Mucosa of gallbladder (tissue), 1 donor: ENCODE data around the gene WNT7A. TPM values are rescaled to one million over a fixed set of nuclear protein-coding genes. Genes with fewer than 3 reads are reported as not detected.

Experiments used
- DNase-seq: peaks from one replicate; pipeline ENCODE4 v3.0.0-alpha.2; 2020; ENCODE audit warnings: low spot score
- total RNA-seq: library from RNA; stranded (reverse); gene quantifications from one replicate; pipeline ENCODE4 v1.2.1, GENCODE V29; 2021
- donor health status: DM: no; HTN: no; CAD: no.

WNT7A gene
- total RNA-seq, 1 donor from 2014 or later = 4.7 TPM

DNA sequence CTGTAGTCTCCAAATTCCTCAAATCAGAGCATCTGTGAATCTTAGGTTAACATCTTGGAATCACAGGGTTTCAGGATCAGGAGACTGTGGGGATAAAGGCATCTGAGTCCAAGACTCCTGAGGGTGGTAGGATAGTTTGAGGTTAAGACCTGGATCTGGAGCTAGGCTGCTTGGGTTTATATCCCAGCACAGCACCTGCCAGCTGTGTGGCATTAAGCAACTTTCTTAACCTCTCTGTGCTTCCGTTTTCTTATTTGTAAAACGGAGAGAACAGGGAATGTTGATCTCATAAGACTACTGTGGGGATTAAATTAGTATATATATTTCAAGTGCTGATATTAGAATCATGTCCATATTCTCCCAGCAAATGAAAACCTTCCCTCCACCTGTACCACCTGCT is 33.6 kb downstream of the WNT7A start:
- DNase-seq = no peak

DNA sequence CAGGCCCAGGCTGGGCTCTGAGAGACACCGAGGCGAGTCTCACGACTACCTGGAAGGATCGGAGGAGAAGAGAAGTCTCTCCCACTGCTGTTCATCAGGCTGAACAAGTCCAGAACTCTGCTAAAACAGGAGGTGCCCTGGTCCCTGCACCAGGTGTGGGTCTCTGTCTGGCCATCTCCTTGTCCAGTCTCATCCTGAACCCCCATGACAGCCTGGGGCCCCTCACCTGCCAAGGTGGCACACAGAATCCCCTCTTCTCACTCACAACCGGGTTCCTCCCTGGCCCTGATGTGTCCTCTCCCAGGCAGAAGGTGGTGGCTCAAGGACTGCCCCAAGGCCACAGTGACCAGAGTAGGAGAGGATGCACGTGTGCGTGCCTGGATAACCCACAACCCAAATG is 34.1 kb downstream of the WNT7A start:
- no peak for DNase-seq

DNA sequence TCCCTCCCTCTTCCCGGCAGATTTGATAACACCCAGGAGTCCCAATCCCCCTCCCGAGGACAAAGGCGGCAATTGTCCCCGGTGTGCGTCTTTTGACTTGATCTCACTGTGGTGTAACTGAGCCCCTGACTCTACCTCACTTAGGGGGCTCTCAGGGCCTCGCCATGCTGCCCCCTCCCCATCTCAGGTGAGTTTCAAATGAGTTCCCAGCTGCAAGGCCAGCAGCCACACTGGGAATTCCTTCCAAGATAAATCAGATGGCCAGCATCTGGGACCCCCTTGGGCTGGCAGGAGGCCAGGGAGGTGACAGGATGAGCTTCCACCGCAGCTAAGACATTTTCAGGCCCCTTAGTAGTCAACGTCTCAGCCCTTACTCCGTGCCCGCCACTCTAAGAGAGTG is 35.0 kb downstream of the WNT7A start:
- no peak for DNase-seq

DNA sequence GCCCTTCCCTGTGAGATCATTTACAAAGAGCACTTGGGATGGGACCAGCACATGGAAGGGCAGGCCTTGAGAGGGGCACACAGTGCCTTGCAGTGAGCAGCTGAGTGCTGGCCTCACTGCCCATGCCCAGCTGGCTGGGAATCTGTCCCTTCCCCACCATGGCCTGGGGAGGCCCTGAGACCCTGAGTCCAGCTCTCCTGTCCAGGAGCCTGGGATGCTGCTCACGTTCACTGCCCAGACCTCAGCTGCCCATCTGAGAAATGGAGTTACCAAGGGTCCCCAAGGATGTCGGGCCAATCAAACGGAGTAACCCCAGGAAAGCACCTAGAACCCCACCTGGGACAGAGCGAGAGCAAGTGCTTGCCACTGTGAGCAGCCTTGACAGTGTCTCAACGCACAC is 35.6 kb downstream of the WNT7A start:
- no peak for DNase-seq

DNA sequence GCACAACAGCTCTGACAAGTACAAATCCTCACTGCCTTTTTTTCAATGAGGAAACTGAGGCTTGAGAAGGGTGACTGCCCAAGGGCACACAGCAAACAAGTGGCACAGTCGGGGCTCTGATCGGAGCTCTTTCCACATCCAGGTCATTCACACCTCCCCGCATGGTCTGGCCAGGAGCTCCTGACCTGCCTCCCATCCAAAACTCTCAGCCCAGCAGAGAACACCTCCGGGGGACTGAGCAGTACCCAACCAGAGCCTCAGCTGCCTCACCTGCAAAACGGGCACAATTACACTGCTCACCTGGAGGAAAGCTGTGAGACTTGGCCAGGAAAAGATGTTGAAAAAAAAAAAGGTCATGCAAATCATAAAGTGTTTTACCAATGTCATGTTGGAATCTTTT is 36.5 kb downstream of the WNT7A start:
- DNase-seq = no peak

DNA sequence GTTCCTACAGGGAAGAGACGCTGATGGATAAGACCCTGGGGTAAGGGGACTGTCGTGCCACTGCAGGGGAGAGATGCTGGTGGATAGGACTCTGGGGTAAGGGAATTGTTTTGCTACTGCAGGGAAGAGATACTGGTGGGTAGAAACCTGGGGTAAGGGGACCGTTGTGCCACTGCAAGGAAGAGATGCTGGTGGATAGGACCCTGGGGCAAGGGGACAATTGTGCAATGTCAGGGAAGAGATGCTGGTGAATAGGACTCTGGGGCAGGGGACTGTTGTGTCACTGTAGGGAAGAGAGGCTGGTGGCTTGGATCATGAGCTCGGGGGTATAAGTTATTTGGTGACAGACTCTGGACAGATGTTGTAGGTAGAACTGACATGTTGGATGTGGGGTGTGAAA is 37.6 kb downstream of the WNT7A start:
- no peak for DNase-seq

DNA sequence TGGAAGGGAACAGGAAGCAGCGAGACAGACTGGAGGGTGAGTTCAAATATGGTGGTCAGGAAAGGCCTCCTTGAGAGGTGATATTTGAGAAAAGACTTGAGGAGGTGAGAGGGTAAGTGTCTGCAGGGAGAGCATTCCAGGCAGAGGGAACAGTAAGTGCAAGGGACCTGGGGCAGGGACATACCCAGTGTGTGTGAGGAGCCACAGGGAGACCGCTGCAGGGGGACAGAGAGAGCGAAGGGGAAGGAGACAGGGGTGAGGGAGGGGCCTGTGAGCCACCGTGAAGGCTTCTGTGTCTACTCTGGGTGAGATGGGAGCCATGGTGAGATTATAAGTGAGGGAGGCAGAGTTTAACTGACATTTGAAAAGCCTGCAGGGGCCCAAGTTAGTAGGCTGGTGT is 38.0 kb downstream of the WNT7A start:
- no peak for DNase-seq

DNA sequence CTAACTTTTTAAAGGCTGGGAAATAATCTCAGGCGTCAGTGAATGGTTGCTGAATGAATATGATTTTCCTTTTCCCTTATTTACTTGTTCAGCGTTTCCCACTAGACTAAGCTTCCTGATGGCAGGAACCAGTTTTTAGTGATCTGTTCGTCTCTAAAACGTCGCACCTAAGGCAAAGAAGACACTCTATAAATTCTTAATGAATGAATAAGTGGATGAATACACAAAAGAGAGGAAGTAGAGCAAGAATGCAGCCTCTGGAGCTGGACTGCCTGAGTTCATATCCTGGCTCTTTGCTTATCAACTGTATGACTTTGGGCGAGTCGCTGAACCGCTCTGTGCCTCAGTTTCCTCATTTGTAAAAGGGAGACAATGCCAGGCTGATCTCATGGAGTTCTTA is 38.7 kb downstream of the WNT7A start:
- DNase-seq = no peak

DNA sequence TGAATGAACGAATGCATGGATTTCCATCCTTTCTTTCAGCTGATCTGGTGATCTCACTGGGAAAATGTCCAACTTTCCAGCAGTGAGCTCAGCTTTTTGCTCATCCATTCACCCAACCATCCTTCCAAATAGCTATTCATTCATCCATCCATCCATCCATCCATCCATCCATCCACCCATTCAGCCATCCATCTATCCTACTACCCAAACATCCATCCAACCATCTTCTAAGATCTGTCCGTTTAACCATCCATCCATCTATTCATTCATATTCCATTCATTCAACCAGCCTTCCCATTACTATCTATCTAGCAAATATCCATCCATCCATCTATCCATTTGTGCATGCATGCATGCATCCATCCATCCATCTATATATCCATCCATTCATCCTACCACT is 39.4 kb downstream of the WNT7A start:
- no peak for DNase-seq

DNA sequence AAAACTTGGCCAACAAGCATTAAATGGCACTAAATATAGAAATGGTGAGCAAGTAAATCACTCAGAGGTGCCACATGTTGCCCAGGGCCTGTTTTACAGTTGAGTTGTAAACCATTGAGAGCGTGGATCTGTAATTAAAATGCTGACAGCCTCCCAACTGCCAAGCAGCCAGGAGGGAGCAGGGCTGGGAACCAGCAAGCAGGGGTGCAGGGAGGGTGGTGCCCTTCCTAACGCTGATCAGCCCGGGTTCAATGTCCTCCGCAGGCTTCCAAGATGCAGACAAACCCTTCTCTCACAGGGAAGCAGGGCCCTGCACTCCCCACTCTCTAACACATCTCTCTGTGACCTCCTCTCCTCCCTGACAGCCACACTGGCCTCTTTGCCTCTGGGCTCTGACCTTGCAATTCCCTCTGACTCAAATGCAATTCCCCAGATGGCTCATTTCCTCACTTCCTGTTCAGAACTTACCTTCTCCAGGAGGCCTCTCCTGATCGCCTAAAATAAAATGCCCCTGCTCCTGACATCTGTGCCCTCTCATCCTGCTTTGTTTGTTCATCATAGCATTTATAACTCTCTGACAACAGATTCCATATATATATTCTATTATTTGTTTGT is 40.0 kb downstream of the WNT7A start:
- no peak for DNase-seq

DNA sequence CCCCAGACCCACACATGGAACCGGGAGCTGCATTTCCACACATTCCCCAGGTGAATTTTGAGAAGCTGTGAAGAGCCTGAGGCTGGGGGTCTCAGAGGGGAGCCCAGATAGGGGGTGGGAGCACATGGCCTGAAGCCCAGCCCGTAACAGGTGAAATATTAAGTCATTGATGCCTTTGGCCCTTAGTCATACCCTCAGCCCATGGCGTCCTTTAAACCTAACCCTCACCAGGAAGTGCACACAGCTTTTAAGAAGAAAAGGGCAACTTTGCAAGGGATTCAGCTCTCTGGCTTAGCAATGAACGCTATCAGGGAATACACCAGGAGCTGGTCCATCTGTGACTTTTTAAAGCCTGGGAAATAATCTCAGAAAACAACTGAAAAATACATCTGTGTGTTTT is 40.6 kb downstream of the WNT7A start:
- no peak for DNase-seq

DNA sequence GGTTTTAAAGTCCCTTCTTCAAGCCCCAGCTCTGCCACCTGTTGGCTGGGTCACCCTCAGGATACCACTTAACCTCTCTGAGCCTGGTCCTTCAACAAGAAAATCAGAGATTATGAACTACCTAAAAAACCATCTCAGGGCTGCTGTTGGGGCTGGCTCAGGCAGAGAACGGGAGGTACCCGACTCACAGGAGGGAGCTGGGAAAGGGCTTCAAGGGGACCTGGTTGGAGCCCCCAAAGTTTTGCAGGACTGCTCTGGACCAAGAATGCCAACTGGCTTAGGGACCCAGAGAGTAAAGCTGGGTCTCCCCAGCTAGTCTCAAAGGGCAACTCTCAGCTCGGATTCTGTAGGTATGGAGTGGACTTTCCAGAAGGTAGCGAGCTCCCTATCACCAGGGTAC is 41.5 kb downstream of the WNT7A start:
- DNase-seq = no peak

DNA sequence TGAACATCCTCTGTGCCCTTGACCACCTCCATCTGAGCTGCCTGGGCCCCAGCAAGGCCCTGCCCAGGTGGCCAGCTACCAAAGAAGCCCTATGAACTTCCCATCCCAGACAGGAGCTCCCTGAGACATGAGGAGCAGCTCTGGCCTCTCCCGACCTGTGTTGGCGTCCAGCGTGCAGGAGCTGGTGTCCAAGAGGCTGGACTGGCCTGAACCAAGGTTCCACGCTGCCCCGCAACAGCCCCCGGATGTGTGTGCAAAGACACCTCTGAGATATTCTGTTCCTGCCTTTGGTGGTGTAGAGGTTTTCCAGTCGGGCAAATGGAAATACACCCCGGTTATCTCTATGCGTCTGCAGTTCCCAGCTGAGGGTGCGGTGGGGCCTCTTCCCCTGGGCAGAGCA is 42.1 kb downstream of the WNT7A start:
- no peak for DNase-seq

DNA sequence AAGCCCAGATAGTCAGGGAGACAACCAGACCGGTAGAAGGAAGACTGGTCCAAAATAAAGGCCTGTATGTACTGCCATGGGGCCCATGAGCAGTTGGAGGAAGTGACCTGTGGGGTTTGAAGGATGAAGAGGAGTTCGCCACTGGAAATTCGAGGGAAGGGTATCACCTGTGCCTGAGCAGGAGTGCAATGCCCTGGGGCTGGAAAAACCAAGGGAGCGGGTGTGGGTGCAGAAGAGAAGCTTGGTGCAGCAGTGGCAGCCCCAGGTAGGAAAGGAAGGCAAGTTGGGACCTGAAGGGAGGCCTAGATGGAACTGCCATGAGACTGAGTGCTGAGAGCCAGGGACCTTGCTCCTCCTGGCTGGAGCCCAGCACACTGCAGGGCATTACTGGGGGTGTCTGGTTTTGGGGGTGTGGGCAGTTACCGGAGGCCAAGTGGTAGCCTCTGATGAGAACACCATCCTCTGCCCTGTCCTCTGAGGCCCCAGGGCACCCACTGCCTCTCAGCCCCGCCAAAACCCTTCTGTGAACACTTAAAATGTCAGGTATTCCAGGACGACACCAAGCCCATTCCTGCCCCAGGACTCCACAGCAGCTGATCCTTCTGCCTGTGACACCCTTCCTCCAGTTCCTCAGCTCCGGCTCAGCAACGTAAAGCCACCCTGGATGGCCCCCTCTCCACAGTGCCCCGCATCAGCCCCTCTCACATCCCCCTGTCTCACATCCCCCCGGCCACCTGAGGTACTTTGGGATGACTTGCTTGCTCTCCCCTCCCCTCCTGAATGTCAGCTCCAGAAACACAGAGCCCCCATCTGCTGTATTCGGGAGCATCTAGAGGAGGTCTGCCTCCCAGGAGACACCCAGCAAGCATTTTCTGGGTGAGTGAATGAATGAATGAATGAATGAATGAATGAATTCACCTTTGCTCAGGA is 42.9 kb downstream of the WNT7A start:
- no peak for DNase-seq

DNA sequence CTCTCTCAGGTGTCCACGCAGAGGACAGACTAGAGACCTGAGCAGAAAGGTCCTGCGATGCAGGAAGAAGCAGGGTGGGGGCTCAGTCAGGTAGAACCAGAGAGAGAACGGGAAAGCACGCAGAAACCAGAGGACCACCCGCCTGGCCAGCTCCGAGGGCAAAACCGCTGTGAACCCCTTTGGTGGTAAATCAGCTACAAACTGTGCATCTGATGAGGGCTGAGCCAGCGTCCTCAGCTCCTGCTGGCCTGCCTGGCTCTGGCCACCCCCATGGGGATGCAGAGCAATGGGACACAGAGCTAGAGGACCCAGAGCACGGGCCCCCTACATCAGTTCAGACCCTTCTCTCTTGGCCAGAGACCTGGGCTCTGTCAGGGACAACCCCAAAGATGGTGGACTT is 44.6 kb downstream of the WNT7A start:
- DNase-seq = no peak

DNA sequence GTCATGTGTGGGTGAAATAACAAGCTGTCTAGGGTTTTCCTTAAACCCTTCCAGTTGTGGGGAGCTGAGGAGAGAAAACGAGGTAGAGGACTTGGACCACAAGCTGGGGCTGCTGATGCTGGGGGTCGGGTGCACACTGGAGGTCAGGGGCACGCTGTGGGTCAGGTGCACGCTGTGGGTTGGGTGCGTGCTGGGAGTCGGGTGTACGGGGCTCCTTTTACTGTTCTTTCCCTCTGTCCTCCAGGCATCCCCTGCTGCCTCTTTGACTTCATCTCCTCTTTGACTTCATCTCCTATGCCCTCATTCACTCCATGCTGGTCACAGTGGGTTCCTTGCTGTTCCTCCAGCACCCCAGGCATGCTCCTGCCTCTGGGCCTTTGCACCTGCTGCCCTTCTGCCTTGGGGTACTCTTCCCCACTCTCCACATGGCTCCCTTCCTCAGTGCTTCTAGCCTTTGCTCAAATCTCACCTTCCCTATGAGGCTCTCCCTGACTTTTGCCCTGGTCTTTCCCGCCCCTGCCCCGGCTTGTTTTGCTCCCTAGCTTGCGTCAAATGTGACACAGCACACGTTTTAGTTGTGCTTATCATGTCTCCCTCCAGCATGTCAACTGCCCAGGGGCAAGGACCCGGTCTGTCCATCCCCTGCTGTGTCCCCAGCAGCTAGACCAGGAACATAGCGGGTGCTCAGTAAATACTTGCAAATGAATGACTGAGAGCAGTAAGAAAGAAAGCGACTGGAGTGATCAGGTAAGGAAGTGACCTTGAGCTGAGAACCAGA is 45.4 kb downstream of the WNT7A start:
- DNase-seq = no peak

DNA sequence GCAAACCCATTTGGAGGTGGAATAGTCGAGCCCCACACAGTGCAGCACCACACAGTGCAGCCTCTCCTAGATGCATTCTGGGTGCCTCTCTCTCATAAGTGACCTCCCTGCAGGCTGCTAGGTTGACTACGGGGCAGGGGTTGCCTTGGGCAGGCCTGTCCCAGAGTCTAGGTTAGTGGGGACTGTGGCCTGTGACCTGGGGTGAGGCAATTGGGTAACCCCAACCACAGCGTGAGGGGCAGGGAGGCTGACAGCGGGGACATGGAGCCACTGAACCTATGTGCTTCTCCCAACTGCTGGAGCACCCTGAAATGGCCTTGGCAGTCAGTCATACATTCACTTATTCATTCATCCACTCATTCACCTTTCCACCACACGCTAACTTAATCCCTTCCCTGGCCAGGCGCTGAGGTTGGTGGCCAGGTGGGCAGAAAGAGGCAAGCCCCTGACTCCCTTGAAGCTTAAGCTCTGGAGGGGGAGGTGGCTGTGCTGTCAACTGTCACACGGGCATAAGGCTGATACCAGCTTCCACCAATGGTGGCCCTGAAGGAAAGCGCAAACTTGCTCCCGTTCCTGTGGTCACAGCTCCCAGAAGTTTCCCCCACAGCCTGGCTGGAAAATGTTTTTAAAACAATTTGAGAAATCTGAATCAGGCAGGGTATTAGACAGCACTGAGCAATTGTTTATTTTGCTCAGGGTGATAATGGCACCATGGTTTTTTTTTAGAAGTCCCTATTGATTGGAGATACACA is 46.2 kb downstream of the WNT7A start:
- no peak for DNase-seq

DNA sequence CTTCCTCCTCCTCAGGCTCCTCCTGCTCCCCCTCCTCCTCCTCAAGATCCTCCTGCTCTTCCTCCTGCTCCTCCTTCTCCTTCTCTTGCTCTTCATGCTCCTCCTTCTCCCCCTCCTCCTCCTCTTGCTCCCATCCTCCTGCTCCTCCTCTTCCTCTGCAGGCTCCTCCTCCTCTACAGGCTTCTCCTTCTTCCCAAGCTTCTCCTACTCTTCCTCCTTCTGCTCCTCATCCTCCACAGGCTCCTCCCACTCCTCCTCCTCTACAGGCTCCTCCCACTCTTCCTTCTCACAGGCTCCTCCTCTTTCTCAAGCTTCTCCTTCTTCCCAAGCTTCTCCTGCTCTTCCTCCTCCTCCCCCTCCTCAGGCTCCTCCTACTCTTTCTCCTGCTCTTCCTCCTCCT is 47.7 kb downstream of the WNT7A start:
- DNase-seq = no peak

DNA sequence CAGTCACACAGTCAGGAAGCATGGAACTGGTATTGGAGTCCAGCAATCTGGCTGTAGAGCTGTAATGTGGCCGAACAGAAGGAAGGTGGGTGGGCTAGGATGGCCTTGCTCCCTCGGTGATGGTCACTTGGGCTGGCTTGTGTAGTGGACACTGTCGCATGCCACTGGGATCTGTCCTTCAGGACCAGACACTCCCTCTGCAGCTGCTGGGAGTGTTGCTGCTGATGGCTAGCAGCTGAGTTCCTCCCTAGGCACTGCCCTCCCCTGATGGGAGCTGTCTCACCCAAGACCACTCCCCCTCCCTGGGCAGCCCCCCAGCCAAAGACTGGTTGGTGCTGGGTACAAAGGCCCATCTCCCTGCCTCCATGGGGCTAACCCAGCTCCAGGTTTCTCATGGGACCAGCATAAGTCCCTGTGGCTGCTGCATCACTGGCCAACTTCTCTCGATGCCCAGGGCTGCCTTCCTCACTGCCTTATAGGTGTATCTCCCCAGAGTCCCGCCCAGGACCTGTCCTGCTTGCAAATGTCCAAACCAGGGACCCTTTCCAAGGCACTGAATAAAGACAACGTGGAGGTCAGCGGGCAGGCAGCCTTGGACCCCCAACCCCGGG is 48.4 kb downstream of the WNT7A start:
- DNase-seq = no peak

DNA sequence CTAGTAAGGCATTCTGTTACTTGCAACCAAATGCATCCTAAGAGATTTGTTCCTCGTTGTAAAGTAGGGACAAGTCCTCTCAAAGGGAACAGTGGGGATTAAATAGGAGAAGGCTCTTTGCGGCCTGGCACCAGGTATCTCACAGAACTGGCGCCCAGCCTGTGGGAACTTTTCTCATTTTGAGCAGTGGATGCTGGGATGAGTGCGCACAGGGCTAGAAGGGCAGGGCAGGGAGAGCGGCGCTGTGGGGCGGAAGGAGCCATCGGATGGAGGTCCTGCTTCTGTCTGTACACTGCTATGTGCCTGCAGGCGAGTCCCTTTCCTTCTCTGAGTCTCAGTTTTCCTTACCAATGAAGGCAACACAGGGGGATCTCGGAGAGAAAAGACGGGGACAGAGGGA is 50.6 kb downstream of the WNT7A start:
- no peak for DNase-seq

DNA sequence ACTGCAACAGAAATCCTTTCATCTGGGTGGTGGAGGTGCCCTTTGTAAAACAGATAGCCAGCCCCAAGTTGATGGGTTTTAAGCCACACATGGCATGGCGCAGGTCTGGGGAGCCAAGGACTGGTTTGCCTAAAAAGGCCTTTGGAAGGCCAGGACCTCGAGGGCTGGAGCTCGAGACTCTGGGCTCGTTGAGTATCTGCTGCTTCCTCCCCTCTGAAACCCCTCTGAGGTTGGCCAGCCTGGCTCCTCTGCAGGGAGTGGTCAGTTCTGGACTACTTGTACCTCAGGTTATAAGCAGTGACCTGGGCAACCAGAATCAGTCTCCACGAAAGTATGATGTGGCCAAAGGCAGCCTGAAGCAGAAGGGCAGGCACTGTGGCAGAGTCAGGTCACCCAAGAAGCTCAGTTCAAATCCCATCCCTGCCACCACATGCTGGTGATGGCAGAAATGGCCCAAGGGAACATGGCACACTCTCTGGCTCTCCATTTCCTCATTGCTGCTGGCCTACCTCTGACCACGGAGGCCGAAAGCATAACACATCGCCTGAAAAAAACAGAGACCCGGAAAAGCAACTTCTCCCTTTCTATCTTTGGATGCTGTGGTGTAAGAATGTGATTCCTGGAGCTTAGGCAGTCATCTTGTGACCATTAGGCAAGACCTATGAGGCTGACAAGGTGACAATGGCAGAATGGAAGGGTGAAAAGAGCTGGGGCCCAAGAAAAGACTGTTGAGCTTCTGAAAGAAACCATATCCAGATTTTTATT is 51.2 kb downstream of the WNT7A start:
- no peak for DNase-seq
